ENCODE results near the gene PBRM1.
"Not testable (repeated sequence)": the region's sequence is repeated elsewhere in the genome, so short reads cannot be mapped to it uniquely, and the experiment has no call there.

DNA sequence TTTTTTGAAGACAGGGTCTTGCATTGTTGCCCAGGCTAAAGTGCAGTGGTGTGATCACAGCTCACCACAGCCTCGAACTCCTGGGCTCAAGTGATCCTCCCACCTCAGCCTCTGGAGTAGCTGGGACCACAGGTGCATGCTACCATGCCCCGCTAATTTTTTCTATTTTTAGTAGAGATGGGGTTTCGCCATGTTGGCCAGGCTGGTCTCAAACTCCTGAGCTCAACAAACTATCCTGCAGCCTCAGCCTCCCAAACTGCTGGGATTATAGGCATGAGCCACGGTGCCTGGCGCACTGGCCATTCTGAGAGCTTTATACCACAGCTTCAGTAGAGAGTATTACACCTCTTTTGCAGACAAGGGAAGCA is 159.1 kb downstream of the PBRM1 start:
- not testable (repeated sequence) for TF ChIP-seq EZH2phosphoT487 (IDR thresholded peaks at IDR 0.05; ENCODE audit: insufficient read depth, low read depth); EZH2 (IDR thresholded peaks at IDR 0.05; ENCODE audit: insufficient read depth, poor library complexity, severe bottlenecking)

Data from GM23248 (cell line).